ENCODE results near the gene AK9. TPM values are rescaled to one million over a fixed set of nuclear protein-coding genes. Genes with fewer than 3 reads are reported as not detected.
"Not testable (repeated sequence)": the region's sequence is repeated elsewhere in the genome, so short reads cannot be mapped to it uniquely, and the experiment has no call there.

The AK9 gene
- total and polyA plus RNA-seq, 2 of the 4 experiments (the other 2 are of a cell fraction), result 1.7 to 1.8 TPM

DNA sequence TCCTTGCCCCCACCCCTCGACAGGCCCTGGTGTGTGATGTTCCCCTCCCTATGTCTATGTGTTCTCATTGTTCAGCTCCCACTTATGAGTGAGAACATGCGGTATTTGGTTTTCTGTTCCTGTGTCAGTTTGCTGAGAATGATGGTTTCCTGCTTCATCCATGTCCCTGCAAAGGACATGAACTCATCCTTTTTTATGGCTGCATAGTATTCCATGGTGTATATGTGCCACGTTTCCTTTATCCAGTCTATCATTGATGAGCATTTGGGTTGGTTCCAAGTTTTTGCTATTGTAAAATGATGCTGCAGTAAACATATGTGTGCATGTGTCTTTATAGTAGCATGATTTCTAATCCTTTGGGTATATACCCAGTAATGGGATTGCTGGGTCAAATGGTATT lies 34.2 kb upstream of the AK9 start:
- dilution Hi-C loops (cut with HindIII; ENCODE audit: low sequenced_read_pairs, unreplicated experiment); H3K27me3 ChIP-seq (ENCODE audit: control insufficient read depth, insufficient read depth, low read length); H2AK5ac ChIP-seq (ENCODE audit: low read depth, low read length); H4K5ac ChIP-seq (ENCODE audit: low read depth, low read length); H2AFZ ChIP-seq (replicated peaks; ENCODE audit: low read length, poor library complexity); H3K4me2 ChIP-seq (ENCODE audit: low read depth, low read length); DNase-seq; H3K9me3 ChIP-seq (ENCODE audit: control insufficient read depth, insufficient read depth, low read length); H3K27ac ChIP-seq (ENCODE audit: insufficient read depth, low read length); H3K4ac ChIP-seq (ENCODE audit: low read depth, low read length); H2BK5ac ChIP-seq (ENCODE audit: low read depth, low read length, poor library complexity, severe bottlenecking); H2BK120ac ChIP-seq (ENCODE audit: low read depth, low read length); BruUV-seq (replicated peaks); H4K91ac ChIP-seq (ENCODE audit: insufficient read depth, low read depth, low read length); H4K8ac ChIP-seq (ENCODE audit: low read depth in 2 of 2, low read length in 2 of 2); H3K14ac ChIP-seq (replicated peaks; ENCODE audit: low read depth, low read length); H2AK9ac ChIP-seq (replicated peaks; ENCODE audit: low read depth, low read length, poor library complexity); H4K20me1 ChIP-seq (ENCODE audit: insufficient read depth, low read length); CTCF ChIA-PET; H2BK20ac ChIP-seq (ENCODE audit: low read depth, low read length); H3K9me1 ChIP-seq (ENCODE audit: insufficient read depth, low read length); ATAC-seq (ENCODE audit: low read depth); H3K56ac ChIP-seq (ENCODE audit: extremely low read depth, insufficient read depth, low read length); H3K79me1 ChIP-seq (ENCODE audit: low read depth in 1 of 2, low read length in 2 of 2); H3K23ac ChIP-seq (ENCODE audit: low read depth, low read length); intact Hi-C loops (cut with micrococcal nuclease); H3K4me3 ChIP-seq (ENCODE audit: insufficient read depth, low read depth, low read length); H3K36me3 ChIP-seq (ENCODE audit: control insufficient read depth, insufficient read depth, low read length); H3K4me1 ChIP-seq (ENCODE audit: control insufficient read depth, insufficient read depth, low read length); H3K18ac ChIP-seq (ENCODE audit: low read depth, low read length); H3K9ac ChIP-seq (ENCODE audit: low read depth, low read length); POLR2A ChIA-PET (ENCODE audit: unreplicated experiment); H2BK15ac ChIP-seq (ENCODE audit: low read depth, low read length); in situ Hi-C loops (cut with MboI; ENCODE audit: low sequenced_read_pairs): not testable (repeated sequence)
- no CpG with 5 or more reads among the region's 3 CpGs for WGBS, 2 experiments (ENCODE audit: extremely low coverage in 2 of 2, insufficient read length in 1 of 2)
